Mucosa of descending colon (tissue), 3 donors: ENCODE data around the gene CPVL. TPM values are rescaled to one million over a fixed set of nuclear protein-coding genes. Genes with fewer than 3 reads are reported as not detected.
A peak's percentile ranks its signal among the peaks of the same experiment; 100 is the strongest.

Experiments
- ATAC-seq: fragments of 200-7000 bp; cut with Tn5 transposase; one replicate; pipeline ENCODE4 v1.9.1; 2020; ENCODE audit warnings: mild to moderate bottlenecking, moderate library complexity
- DNase-seq, 3 donors: peaks; one replicate each; pipeline ENCODE4 v3.0.0-alpha.2; 2020
- H3K36me3 ChIP-seq: fragments of 200-600 bp; one replicate; pipeline ENCODE4 v1.8.0; 2021; ENCODE audit warnings: low read depth, mild to moderate bottlenecking
- H3K4me1 ChIP-seq: fragments of 200-600 bp; one replicate; pipeline ENCODE4 v1.8.0; 2021; ENCODE audit warnings: low read depth, mild to moderate bottlenecking
- H3K4me3 ChIP-seq: fragments of 200-600 bp; one replicate; pipeline ENCODE4 v1.8.0; 2021; ENCODE audit warnings: mild to moderate bottlenecking
- H3K9me3 ChIP-seq: fragments of 200-600 bp; one replicate; pipeline ENCODE4 v1.8.0; 2021; ENCODE audit warnings: mild to moderate bottlenecking
- intact Hi-C, 2 donors: fragments of 100-400 bp; cut with DNase I in 1 of 2; cut with micrococcal nuclease in 1 of 2; formaldehyde crosslinking; loops; one replicate each; pipeline versions ENCODE4 v1.11.0 to v1.11.1; 2022; cut with DNase I, micrococcal nuclease
- total RNA-seq, 3 donors: library from RNA; stranded (reverse); fragmentation: NEBNext Ultra II Directional in 2 of 3; extraction: Animal tissue kit (Norgen Biotek cat#: 25700) in 2 of 3; gene quantifications; one replicate each; pipeline versions ENCODE4 v1.2.1 to v1.2.4, GENCODE V29; 2021 to 2023
- TF ChIP-seq, protein P1 (sequence below): fragments of 200-600 bp; IDR thresholded peaks from one replicate; pipeline ENCODE4 v1.8.0; 2022; ENCODE audit warnings: antibody characterized with exemption, mild to moderate bottlenecking
- donor health status: DM: no; HTN: no; CAD: no; lungs with moderate emphysema.
- donor health status: DM: no; HTN: no; CAD: no.
- donor health status: DM: no; HTN: yes; CAD: no.

CPVL gene
- total RNA-seq, 3 donors from 2014 or later, result 8.1 to 20.0 (median 10.5) TPM

DNA sequence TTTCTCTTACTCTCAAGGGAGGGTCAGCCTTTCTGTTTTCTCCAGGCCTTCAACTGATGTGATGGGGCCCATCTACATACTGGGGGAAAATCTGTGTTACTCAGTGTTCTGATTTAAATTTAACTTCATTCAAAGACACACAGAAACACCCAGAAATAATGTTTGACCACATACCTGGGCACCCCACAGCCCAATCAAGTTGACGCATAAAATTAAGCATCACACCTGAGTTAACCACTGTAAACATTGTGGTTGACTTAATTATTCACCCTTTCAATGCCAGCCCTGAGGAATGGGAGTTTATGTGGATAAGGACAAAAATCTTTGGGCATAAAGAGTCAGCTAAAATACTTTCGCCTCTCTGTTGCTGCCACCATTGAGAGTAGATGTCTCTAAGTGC is 38.3 kb upstream of the CPVL start:
- ATAC-seq (no peak), DNase-seq (no peak)
- intact Hi-C loops, result no loop called here
- Histone ChIP-seq H3K4me1 (no peaks in the 10 kb centered on the region), H3K9me3 (no peaks in the 10 kb centered on the region), H3K4me3 (no peak overlapping the region), H3K36me3 (no peaks in the 10 kb centered on the region)
- TF ChIP-seq, protein P1, sequence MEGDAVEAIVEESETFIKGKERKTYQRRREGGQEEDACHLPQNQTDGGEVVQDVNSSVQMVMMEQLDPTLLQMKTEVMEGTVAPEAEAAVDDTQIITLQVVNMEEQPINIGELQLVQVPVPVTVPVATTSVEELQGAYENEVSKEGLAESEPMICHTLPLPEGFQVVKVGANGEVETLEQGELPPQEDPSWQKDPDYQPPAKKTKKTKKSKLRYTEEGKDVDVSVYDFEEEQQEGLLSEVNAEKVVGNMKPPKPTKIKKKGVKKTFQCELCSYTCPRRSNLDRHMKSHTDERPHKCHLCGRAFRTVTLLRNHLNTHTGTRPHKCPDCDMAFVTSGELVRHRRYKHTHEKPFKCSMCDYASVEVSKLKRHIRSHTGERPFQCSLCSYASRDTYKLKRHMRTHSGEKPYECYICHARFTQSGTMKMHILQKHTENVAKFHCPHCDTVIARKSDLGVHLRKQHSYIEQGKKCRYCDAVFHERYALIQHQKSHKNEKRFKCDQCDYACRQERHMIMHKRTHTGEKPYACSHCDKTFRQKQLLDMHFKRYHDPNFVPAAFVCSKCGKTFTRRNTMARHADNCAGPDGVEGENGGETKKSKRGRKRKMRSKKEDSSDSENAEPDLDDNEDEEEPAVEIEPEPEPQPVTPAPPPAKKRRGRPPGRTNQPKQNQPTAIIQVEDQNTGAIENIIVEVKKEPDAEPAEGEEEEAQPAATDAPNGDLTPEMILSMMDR, result no peak

DNA sequence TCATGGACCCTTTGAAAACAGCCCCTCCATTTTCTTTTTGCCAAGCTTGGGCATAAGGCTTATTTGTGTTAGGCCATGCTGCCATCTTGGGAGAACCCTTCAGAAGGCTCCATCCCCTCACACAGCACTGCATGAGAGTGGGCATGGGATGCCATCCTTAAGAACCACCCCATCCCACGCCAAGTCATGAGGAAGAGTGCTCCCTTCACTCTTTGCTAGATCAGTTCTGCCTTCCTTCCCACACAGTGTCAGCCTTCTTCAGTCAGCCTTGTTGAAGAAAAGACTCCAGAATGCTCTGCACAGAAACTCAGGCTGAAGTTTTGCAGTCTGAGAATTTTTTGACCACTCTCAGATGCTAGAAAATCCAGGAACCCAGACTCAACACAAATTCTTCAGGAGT is 32.8 kb upstream of the CPVL start:
- Histone ChIP-seq H3K36me3 (no peaks in the 10 kb centered on the region), H3K4me1 (no peaks in the 10 kb centered on the region), H3K4me3 (no peak overlapping the region), H3K9me3 (no peaks in the 10 kb centered on the region)
- no peak for ATAC-seq
- TF ChIP-seq, protein P1, result no peak
- no peak for DNase-seq
- intact Hi-C loops, result no loop called here

DNA sequence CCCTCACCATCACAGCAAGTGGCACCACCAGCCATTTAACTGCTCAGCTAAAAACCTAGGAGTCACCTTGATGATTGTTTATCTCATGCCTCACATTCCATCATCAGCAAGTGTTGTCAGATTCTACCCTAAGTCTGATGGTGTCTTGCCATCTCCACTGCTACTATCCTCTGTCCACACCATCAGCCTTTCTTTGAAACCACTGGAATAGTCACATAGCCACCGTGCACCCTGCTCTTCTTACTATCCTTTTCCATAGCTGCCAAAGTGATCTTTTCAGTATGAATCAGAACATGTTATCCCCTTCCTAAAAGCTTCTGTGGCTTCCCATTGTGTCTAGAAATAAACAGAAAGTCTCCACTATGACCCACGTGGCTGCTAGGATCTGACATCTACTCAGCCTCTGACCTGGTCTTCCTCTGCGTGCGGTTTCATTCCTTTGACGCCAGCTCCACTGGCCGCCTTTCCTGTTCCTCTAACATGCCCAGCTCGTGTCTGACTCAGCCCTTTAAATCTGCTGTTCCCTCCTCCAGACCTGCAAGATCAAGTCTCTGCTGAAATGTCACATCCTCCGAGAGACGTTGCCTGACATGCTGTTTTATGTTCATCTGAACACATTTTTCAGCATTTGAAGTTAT is 31.7 kb upstream of the CPVL start:
- H3K4me3 ChIP-seq, result no peak overlapping the region
- intact Hi-C loops, result no loop called here
- no peaks in the 10 kb centered on the region for H3K4me1 ChIP-seq
- TF ChIP-seq, protein P1, result no peak
- peak; percentile 34 for ATAC-seq
- peak in 1 of 3 donors; percentile 44 for DNase-seq
- no peaks in the 10 kb centered on the region for H3K36me3 ChIP-seq
- no peaks in the 10 kb centered on the region for H3K9me3 ChIP-seq

DNA sequence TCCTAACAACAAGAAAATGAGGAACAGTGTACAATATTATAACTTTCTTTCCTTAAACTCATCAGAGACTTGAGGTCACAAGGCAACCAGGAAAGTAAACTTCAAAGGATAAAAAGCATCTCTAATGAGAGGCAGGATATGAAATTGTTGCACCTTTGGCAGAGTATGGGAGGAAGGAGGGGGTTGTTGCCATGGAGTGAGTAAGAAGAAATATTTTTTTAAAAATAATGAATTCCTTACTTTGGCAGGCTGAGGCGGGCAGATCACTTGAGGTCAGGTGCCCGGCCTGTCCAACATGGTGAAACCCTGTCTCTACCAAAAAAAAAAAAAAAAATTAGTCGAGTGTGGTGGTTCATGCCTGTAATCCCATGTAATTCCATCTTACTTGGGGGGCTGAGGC is 27.1 kb upstream of the CPVL start:
- Histone ChIP-seq H3K36me3 (no peaks in the 10 kb centered on the region), H3K4me1 (no peaks in the 10 kb centered on the region), H3K9me3 (no peaks in the 10 kb centered on the region), H3K4me3 (no peak overlapping the region)
- ATAC-seq (no peak), DNase-seq (no peak)
- TF ChIP-seq, protein P1, result no peak
- intact Hi-C loops, result no loop called here

DNA sequence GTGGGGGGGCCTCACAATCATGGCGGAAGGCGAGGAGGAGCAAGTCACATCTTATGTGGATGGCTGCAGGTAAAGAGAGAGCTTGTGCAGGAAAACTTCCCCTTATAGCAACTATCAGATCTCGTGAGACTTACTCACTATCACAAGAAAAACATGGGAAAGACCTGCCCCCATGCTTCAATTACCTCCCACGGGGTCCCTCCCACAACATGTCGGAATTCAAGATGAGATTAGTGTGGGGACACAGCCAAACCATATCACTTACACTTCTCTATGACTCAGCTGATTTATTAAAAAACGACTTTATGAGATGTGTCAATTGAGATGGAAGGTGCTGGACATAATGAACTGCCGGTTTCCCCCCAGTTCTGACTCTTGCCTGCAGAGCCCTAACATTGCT is 24.4 kb upstream of the CPVL start:
- no peaks in the 10 kb centered on the region for H3K9me3 ChIP-seq
- TF ChIP-seq, protein P1, result no peak
- DNase-seq (no peak), ATAC-seq (no peak)
- no peak overlapping the region for H3K4me3 ChIP-seq
- H3K36me3 ChIP-seq, result no peaks in the 10 kb centered on the region
- intact Hi-C loops, result no loop called here
- no peaks in the 10 kb centered on the region for H3K4me1 ChIP-seq

DNA sequence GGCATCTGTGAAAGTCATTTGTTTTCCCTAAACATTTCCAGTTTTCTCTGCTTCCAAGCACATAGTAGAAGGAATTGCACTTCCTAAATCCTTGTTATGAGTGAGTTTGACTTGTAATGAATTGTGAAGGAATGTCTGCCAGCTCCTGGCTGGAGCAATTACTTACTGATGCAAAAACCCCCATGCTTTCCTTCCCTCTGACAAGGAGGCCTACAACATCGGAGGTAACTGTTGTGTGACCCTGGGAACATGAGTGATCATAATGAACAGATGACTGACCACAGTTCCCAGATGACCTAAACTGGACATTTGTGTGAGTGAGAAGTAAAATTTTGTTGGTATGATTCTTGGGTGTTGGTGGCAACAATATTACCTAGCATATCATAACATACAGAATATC is 21.4 kb upstream of the CPVL start:
- TF ChIP-seq, protein P1, result no peak
- DNase-seq (no peak), ATAC-seq (no peak)
- Histone ChIP-seq H3K4me3 (no peak overlapping the region), H3K4me1 (no peaks in the 10 kb centered on the region), H3K36me3 (no peaks in the 10 kb centered on the region), H3K9me3 (no peaks in the 10 kb centered on the region)
- intact Hi-C loops, result no loop called here
